ENCODE results near the gene ERF. TPM values are rescaled to one million over a fixed set of nuclear protein-coding genes. Genes with fewer than 3 reads are reported as not detected.

The ERF gene
- total and polyA plus RNA-seq, 2 experiments from 2014 or later, result 24.7 to 29.6 TPM

DNA sequence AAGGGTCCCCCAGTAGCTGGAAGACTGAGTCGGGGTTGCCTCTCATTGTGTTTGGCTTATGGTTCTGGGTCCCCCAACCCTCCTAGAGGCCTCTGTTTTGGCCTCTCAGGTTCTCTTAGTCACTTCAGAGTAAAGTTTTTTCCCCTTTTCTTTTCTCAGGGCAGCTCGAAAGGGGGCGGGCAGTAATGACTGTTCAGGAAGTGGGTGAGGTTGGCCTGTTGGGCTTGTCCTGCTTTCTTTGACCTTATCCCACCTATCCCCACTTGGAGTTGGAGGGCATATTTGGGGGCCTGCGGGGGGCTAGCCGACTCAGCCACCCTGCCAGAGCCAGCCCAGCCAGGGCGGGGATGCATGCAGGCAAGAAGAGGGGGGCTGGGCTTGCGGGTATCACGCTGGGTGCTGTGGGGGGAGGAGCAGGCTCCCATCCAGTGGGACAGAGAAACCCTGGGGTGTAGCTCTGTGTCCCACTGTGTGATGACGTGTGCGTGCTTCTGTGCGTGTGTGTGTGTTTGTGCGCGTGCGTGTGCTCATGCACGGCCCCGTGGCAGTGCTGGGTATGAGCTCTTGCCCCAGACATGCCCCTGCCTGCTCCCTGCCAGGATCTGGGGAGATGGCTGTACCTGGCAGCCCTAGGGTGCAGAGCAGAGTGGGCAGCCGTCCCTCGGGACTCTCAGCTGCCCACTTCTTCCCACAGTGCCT, 15.6 kb upstream of the ERF start:
- Histone ChIP-seq H3K9me3 (ENCODE audit: low read depth) (no peaks in the 10 kb centered on the region), H3K79me2 (ENCODE audit: insufficient read depth) (peaks cover 55% of the 10 kb centered on the region), H4K20me1 (ENCODE audit: insufficient read depth) (no peaks in the 10 kb centered on the region), H3K27ac (peak overlapping the region; percentile 99), H3K36me3 (ENCODE audit: low read depth) (no peaks in the 10 kb centered on the region), H3K4me3 (peak overlapping the region; percentile 83), H3K27me3 (replicated peaks; ENCODE audit: insufficient read depth) (no peaks in the 10 kb centered on the region), H3F3A (ENCODE audit: insufficient read depth) (peaks cover 17% of the 10 kb centered on the region), H3K4me1 (ENCODE audit: insufficient read depth) (peaks cover 6% of the 10 kb centered on the region), H3K9ac (peak overlapping the region; percentile 96), H2AFZ (0 out of 2 replicates have a peak overlapping the region, but pooled peaks have one; percentile 29), H3K4me2 (ENCODE audit: unreplicated experiment) (peak overlapping the region; percentile 95), H3K9me2 (ENCODE audit: insufficient read depth) (no peaks in the 10 kb centered on the region)
- 1% methylated on average over 16 to 18 of the region's 18 CpGs for WGBS, 2 experiments (ENCODE audit: low coverage in 1 of 2, low lambda C conversion rate in 2 of 2, missing lambda C conversion rate in 2 of 2)
- in situ Hi-C loops (cut with MboI), result no loop called here
- peak; percentile 94 for DNase-seq
- TF ChIP-seq EZH2phosphoT487 (IDR thresholded peaks at IDR 0.05; ENCODE audit: insufficient read depth, low read depth) (no peak), EZH2 (IDR thresholded peaks at IDR 0.05; ENCODE audit: insufficient read depth, poor library complexity, severe bottlenecking) (no peak)

DNA sequence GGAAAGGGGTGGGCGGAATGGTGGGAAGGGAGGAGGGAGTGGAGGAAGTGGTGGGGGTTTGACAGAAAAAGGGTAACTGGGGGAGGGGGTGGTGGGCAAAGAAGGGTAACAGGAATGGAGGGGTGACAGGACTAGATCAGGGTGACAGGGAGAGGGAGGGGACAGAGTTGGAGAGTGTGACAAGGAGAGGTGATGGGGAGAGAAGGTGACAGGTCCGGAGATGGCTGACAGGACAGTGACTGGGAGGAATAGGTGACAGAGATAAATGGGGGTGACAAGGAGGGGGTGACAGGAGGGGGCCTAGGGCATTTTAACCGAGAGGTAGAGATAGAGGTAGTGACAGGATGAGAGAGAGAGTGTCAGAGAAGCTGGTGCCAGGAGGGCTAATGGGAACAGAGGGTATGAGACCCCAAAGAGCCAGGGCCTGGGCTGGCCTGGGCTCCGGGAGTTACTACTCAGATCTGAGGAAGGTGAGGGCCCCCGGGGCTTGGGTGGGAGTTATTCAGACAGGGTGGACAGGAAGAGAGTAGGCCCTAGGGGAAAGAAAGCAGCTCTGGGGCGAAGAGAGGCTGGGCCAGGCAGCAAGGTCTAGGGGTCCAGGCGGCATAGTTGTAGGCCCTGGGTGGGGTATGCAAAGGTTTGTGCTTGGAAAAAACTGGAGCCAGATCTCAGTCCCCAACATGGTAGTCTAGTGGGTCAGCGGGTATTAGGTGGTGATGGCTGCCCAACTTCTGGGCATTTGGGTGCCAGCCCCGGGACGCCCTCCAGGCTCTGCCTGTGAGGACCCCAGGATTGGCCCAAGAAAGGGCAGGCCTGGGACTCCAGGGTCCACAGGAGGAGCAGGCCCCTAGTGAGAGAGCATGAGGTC, 14.8 kb upstream of the ERF start:
- no peaks in the 10 kb centered on the region for H3K9me2 ChIP-seq (ENCODE audit: insufficient read depth)
- no peaks in the 10 kb centered on the region for H4K20me1 ChIP-seq (ENCODE audit: insufficient read depth)
- peak; percentile 52 for DNase-seq
- peaks cover 47% of the 10 kb centered on the region for H3K79me2 ChIP-seq (ENCODE audit: insufficient read depth)
- no peaks in the 10 kb centered on the region for H3K36me3 ChIP-seq (ENCODE audit: low read depth)
- no peaks in the 10 kb centered on the region for H3K9me3 ChIP-seq (ENCODE audit: low read depth)
- H3K4me3 ChIP-seq, result peak overlapping the region; percentile 83
- peaks cover 6% of the 10 kb centered on the region for H3K4me1 ChIP-seq (ENCODE audit: insufficient read depth)
- 0 to 2% methylated on average over 7 to 10 of the region's 10 CpGs for WGBS, 2 experiments (ENCODE audit: low coverage in 1 of 2, low lambda C conversion rate in 2 of 2, missing lambda C conversion rate in 2 of 2)
- TF ChIP-seq EZH2phosphoT487 (IDR thresholded peaks at IDR 0.05; ENCODE audit: insufficient read depth, low read depth) (no peak), EZH2 (IDR thresholded peaks at IDR 0.05; ENCODE audit: insufficient read depth, poor library complexity, severe bottlenecking) (no peak)
- H2AFZ ChIP-seq, result no peak overlapping the region
- peak overlapping the region; percentile 96 for H3K9ac ChIP-seq
- H3K4me2 ChIP-seq (ENCODE audit: unreplicated experiment), result peak overlapping the region; percentile 95
- in situ Hi-C loops (cut with MboI), result no loop called here
- H3F3A ChIP-seq (ENCODE audit: insufficient read depth), result peaks cover 17% of the 10 kb centered on the region
- peak overlapping the region; percentile 99 for H3K27ac ChIP-seq
- H3K27me3 ChIP-seq (replicated peaks; ENCODE audit: insufficient read depth), result no peaks in the 10 kb centered on the region

DNA sequence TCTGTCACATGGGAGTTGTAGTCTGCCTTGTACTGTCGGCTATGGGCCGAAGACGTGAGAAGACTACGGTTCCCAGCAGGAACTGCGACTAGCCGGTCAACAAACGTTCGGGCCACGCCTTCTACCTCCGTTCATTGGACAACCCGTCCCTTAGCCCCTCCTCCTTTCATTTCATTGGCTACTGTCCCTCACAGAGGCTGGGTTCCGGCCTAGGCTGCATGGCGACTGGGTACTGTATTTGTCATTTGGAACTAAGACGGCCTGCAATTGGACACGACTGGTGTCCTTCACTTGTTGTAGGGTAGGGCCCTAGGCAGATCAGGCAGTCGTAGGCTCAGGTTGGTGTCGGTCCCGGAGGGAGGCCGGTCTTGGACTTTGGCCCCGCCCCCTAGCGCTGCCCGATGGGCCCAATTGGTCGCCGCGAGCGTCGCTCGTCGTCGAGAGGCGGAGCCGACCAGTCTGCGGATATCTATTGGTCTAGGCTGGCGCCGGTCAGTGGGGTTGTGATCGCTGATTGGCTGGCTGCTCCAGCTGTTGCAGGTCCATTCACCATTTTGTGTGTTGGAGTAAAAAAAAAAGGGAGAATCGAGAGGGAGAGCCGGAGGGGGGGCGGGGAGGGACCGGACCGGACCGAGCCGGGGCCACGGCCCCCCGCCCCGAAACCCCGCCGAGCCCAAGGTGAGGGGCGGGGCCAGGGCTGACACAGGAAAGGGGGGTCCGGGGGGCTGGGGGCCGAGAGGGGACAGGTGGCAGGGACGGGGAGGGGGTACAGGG, 14.0 kb upstream of the ERF start, which contains the start of gene CIC:
TSS of gene CIC (plus strand) at position 549 of the 774 bp plus-strand sequence. CDS start 2,532 bp downstream, outside the sequence.
- no peaks in the 10 kb centered on the region for H3K9me2 ChIP-seq (ENCODE audit: insufficient read depth)
- H4K20me1 ChIP-seq (ENCODE audit: insufficient read depth), result no peaks in the 10 kb centered on the region
- peak within 1 kb of the TSS; percentile 95 for H2AFZ ChIP-seq
- peaks cover 39% of the 10 kb centered on the region for H3K79me2 ChIP-seq (ENCODE audit: insufficient read depth)
- peak within 1 kb of the TSS; percentile 99 for H3K27ac ChIP-seq
- in situ Hi-C loops (cut with MboI), result no loop called here
- DNase-seq, result peak; percentile 100
- peak within 1 kb of the TSS; percentile 96 for H3K9ac ChIP-seq
- TF ChIP-seq EZH2phosphoT487 (IDR thresholded peaks at IDR 0.05; ENCODE audit: insufficient read depth, low read depth) (no peak), EZH2 (IDR thresholded peaks at IDR 0.05; ENCODE audit: insufficient read depth, poor library complexity, severe bottlenecking) (no peak)
- peaks cover 17% of the 10 kb centered on the region for H3F3A ChIP-seq (ENCODE audit: insufficient read depth)
- no peaks in the 10 kb centered on the region for H3K27me3 ChIP-seq (replicated peaks; ENCODE audit: insufficient read depth)
- peak within 1 kb of the TSS; percentile 95 for H3K4me2 ChIP-seq (ENCODE audit: unreplicated experiment)
- H3K4me3 ChIP-seq, result peak within 1 kb of the TSS; percentile 90
- H3K36me3 ChIP-seq (ENCODE audit: low read depth), result no peaks in the 10 kb centered on the region
- no peaks in the 10 kb centered on the region for H3K9me3 ChIP-seq (ENCODE audit: low read depth)
- WGBS, 2 experiments (ENCODE audit: low coverage in 1 of 2, low lambda C conversion rate in 2 of 2, missing lambda C conversion rate in 2 of 2), result 1 to 2% methylated on average over 36 to 52 of the region's 52 CpGs
- peaks cover 6% of the 10 kb centered on the region for H3K4me1 ChIP-seq (ENCODE audit: insufficient read depth)

Data from GM23248 (cell line).